HG03103 (cell line): ENCODE measurements around the gene RAD54L.

Experiments
- ATAC-seq: cut with Tn5 transposase; IDR thresholded peaks from one replicate; pipeline ENCODE4 v1.9.1; 2021; ENCODE audit warnings: low read depth; ENCODE audit not compliant: unreplicated experiment

The RAD54L gene

GRCh38 chr1:46284597-46285564 is 37.3 kb downstream of the RAD54L start:
- ATAC-seq = no peak

GRCh38 chr1:46285730-46286477 is 38.3 kb downstream of the RAD54L start:
- ATAC-seq = no peak

- no peak for ATAC-seq
Observed at GRCh38 chr1:46288485-46289133, 41.0 kb downstream of the RAD54L start.

GRCh38 chr1:46289134-46289494 is 41.6 kb downstream of the RAD54L start:
- no peak for ATAC-seq

GRCh38 chr1:46289976-46290375 is 42.4 kb downstream of the RAD54L start:
- no peak for ATAC-seq

GRCh38 chr1:46295306-46295705 is 47.7 kb downstream of the RAD54L start:
- no peak for ATAC-seq

- no peak for ATAC-seq
Observed at GRCh38 chr1:46298387-46298786, 50.8 kb downstream of the RAD54L start.

- ATAC-seq = no peak
Observed at GRCh38 chr1:46300673-46301405, 53.3 kb downstream of the RAD54L start.

- ATAC-seq = no peak
Observed at GRCh38 chr1:46301406-46301807, 53.8 kb downstream of the RAD54L start.

- ATAC-seq = no peak
Observed at GRCh38 chr1:46301808-46302640, 54.5 kb downstream of the RAD54L start.

GRCh38 chr1:46302641-46303037 is 55.1 kb downstream of the RAD54L start:
- ATAC-seq = peak; percentile 4

GRCh38 chr1:46303038-46303871 is 55.7 kb downstream of the RAD54L start, which contains the start of the genes LRRC41 and UQCRH:
Gene LRRC41 (minus strand): TSS chr1:46303616. CDS start chr1:46303322, 294 bp downstream.
Gene UQCRH (plus strand): TSS chr1:46303698. CDS start chr1:46303767, 69 bp downstream.
- peak; percentile 69 for ATAC-seq

- no peak for ATAC-seq
Observed at GRCh38 chr1:46303872-46304326, 56.3 kb downstream of the RAD54L start.

GRCh38 chr1:46306159-46306530 is 58.6 kb downstream of the RAD54L start:
- ATAC-seq = no peak

- no peak for ATAC-seq
Observed at GRCh38 chr1:46309401-46310159, 62.0 kb downstream of the RAD54L start.

GRCh38 chr1:46310321-46310720 is 62.8 kb downstream of the RAD54L start:
- ATAC-seq = no peak

- no peak for ATAC-seq
Observed at GRCh38 chr1:46315669-46316403, 68.3 kb downstream of the RAD54L start.
